ENCODE measurements around the gene PIKFYVE. TPM values are rescaled to one million over a fixed set of nuclear protein-coding genes. Genes with fewer than 3 reads are reported as not detected.
"Not testable (repeated sequence)": the region's sequence is repeated elsewhere in the genome, so short reads cannot be mapped to it uniquely, and the experiment has no call there.

Gene PIKFYVE
- total RNA-seq, 1 experiment from 2014 or later = 34.8 TPM

DNA sequence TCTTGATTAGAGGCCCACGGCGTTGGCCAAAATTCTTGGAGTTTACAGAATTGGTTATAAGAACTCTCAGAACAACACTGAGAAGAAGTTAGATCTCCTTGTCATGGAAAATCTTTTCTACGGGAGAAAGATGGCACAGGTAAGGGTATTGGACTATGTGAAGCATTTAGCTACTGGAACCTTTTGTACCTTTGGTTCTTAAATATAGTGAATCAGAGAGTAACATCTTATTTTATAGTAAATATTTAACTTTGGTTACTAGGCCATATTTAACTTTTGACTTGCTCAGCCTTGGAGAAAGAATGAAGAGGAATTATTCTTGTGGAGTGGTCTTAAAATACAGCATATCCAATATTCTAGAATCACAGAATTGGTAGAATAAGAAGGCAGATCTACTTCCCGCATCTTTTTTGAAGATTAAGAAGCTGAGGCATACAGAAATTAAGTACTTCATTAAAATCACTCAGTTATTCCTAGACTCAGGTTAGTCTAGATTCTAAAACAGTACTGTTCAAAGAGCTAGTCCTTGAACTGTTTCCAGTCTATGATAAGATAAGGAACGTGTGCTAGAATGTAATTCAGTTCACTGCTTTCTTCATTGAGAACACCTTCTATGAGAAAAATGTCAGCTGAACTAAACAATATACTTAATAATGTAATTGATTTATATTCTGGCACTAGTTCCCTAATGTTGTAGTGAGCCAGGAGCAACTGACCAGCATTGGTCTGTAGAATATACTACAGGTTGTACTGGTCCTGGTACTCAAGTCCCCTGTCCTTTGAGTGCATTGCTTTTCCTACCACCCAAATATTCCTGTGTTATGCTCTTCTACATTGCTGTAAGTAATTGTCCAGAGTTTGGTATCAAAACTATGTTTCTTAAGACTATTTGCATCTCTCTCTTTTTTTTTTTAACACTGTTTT is 86.9 kb downstream of the PIKFYVE start:
- ChIA-PET CTCF (no interaction called here), POLR2A (no interaction called here)
- no peak for DNase-seq (ENCODE audit: low read depth, low spot score)
- no peak overlapping the region for H3K4me3 ChIP-seq (ENCODE audit: low read depth in 2 of 2, low read length in 2 of 2)
- BruUV-seq (replicated peaks) = no TSS peak
- intact Hi-C loops (cut with micrococcal nuclease; ENCODE audit: unreplicated experiment) = no loop called here
- no peaks in the 10 kb centered on the region for H3K9me3 ChIP-seq (ENCODE audit: control insufficient read depth, insufficient read depth, low read depth, low read length)
- no peaks in the 10 kb centered on the region for H3K4me1 ChIP-seq (ENCODE audit: control insufficient read depth, insufficient read depth, low read length)
- peaks cover 55% of the 10 kb centered on the region for H3K36me3 ChIP-seq (ENCODE audit: control insufficient read depth, insufficient read depth, low read length)
- no peaks in the 10 kb centered on the region for H3K27me3 ChIP-seq (ENCODE audit: control insufficient read depth, insufficient read depth, low read length)
- TF ChIP-seq, protein P1, sequence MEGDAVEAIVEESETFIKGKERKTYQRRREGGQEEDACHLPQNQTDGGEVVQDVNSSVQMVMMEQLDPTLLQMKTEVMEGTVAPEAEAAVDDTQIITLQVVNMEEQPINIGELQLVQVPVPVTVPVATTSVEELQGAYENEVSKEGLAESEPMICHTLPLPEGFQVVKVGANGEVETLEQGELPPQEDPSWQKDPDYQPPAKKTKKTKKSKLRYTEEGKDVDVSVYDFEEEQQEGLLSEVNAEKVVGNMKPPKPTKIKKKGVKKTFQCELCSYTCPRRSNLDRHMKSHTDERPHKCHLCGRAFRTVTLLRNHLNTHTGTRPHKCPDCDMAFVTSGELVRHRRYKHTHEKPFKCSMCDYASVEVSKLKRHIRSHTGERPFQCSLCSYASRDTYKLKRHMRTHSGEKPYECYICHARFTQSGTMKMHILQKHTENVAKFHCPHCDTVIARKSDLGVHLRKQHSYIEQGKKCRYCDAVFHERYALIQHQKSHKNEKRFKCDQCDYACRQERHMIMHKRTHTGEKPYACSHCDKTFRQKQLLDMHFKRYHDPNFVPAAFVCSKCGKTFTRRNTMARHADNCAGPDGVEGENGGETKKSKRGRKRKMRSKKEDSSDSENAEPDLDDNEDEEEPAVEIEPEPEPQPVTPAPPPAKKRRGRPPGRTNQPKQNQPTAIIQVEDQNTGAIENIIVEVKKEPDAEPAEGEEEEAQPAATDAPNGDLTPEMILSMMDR (IDR thresholded peaks at IDR 0.05) = no peak
- TF ChIP-seq SIN3A (IDR thresholded peaks at IDR 0.05; ENCODE audit: borderline replicate concordance, insufficient read depth, low read depth, low read length) = no peak
- no peak for TF ChIP-seq TCF7L2 (IDR thresholded peaks at IDR 0.05; ENCODE audit: low read depth, low read length)
- TF ChIP-seq POLR2AphosphoS5 (IDR thresholded peaks at IDR 0.05; ENCODE audit: low read depth, low read length) = no peak
- TF ChIP-seq, protein P2, sequence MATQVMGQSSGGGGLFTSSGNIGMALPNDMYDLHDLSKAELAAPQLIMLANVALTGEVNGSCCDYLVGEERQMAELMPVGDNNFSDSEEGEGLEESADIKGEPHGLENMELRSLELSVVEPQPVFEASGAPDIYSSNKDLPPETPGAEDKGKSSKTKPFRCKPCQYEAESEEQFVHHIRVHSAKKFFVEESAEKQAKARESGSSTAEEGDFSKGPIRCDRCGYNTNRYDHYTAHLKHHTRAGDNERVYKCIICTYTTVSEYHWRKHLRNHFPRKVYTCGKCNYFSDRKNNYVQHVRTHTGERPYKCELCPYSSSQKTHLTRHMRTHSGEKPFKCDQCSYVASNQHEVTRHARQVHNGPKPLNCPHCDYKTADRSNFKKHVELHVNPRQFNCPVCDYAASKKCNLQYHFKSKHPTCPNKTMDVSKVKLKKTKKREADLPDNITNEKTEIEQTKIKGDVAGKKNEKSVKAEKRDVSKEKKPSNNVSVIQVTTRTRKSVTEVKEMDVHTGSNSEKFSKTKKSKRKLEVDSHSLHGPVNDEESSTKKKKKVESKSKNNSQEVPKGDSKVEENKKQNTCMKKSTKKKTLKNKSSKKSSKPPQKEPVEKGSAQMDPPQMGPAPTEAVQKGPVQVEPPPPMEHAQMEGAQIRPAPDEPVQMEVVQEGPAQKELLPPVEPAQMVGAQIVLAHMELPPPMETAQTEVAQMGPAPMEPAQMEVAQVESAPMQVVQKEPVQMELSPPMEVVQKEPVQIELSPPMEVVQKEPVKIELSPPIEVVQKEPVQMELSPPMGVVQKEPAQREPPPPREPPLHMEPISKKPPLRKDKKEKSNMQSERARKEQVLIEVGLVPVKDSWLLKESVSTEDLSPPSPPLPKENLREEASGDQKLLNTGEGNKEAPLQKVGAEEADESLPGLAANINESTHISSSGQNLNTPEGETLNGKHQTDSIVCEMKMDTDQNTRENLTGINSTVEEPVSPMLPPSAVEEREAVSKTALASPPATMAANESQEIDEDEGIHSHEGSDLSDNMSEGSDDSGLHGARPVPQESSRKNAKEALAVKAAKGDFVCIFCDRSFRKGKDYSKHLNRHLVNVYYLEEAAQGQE (IDR thresholded peaks at IDR 0.05; ENCODE audit: insufficient read depth in 1 of 2, low read depth in 2 of 2, low read length in 1 of 2) = no peak
- no peak for ATAC-seq
- no peak overlapping the region for H3K27ac ChIP-seq (ENCODE audit: low read length)
- in situ Hi-C loops (cut with HindIII; ENCODE audit: low pct_unique_long_range_greater_than_20kb, low sequenced_read_pairs) = no loop called here

DNA sequence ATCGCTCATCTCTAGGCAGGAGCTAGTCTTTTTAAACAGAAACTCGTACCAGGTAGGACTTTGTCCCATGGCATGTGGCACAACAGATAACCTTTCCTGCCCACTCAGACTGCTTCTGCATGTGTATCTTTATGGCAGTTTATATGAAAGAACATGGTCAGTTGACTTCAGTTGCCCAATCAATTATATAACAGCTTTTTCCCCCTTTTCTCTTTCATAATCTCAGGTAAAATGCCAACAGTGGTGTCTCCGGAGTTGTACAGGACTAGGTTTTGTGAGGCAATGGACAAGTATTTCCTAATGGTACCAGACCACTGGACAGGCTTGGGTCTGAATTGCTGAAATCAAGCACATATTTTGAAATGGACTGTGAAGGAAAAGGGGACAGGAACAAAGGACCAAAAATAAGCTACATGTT is 88.9 kb downstream of the PIKFYVE start:
- Histone ChIP-seq H3K4me1 (ENCODE audit: control insufficient read depth, insufficient read depth, low read length) (no peaks in the 10 kb centered on the region), H3K36me3 (ENCODE audit: control insufficient read depth, insufficient read depth, low read length) (peaks cover 48% of the 10 kb centered on the region), H3K27ac (ENCODE audit: low read length) (no peak overlapping the region), H3K27me3 (ENCODE audit: control insufficient read depth, insufficient read depth, low read length) (no peaks in the 10 kb centered on the region), H3K4me3 (ENCODE audit: low read depth in 2 of 2, low read length in 2 of 2) (no peak overlapping the region), H3K9me3 (ENCODE audit: control insufficient read depth, insufficient read depth, low read depth, low read length) (no peaks in the 10 kb centered on the region)
- TF ChIP-seq, protein P1 (IDR thresholded peaks at IDR 0.05) = no peak
- no peak for TF ChIP-seq TCF7L2 (IDR thresholded peaks at IDR 0.05; ENCODE audit: low read depth, low read length)
- intact Hi-C loops (cut with micrococcal nuclease; ENCODE audit: unreplicated experiment) (no loop called here), in situ Hi-C loops (cut with HindIII; ENCODE audit: low pct_unique_long_range_greater_than_20kb, low sequenced_read_pairs) (no loop called here)
- ChIA-PET POLR2A (no interaction called here), CTCF (no interaction called here)
- no TSS peak for BruUV-seq (replicated peaks)
- DNase-seq (ENCODE audit: low read depth, low spot score) (no peak), ATAC-seq (no peak)

DNA sequence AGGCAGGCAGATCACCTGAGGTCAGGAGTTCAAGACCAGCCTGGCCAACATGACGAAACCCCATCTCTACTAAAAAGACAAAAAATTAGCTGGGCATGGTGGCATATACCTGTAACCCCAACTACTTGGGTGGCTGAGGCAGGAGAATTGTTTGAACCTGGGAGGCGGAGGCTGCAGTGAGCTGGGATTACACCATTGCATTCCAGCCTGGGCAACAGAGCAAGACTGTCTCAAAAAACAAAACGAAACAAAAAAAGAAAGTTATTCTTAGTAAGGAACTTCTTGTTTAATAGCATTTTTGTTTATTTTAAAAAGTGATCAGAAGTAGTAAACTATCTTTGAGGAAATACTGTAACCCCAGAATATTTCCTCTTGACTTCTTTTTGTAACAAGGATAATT is 90.4 kb downstream of the PIKFYVE start:
- in situ Hi-C loops (cut with HindIII; ENCODE audit: low pct_unique_long_range_greater_than_20kb, low sequenced_read_pairs); H3K27me3 ChIP-seq (ENCODE audit: control insufficient read depth, insufficient read depth, low read length); POLR2A ChIA-PET; H3K4me3 ChIP-seq (ENCODE audit: low read depth in 2 of 2, low read length in 2 of 2); H3K27ac ChIP-seq (ENCODE audit: low read length); DNase-seq (ENCODE audit: low read depth, low spot score); H3K4me1 ChIP-seq (ENCODE audit: control insufficient read depth, insufficient read depth, low read length); H3K9me3 ChIP-seq (ENCODE audit: control insufficient read depth, insufficient read depth, low read depth, low read length); CTCF ChIA-PET; BruUV-seq (replicated peaks); intact Hi-C loops (cut with micrococcal nuclease; ENCODE audit: unreplicated experiment); ATAC-seq: not testable (repeated sequence)
- peaks cover 36% of the 10 kb centered on the region for H3K36me3 ChIP-seq (ENCODE audit: control insufficient read depth, insufficient read depth, low read length)
